Fibroblast of lung (primary cell): ENCODE data around the gene ACVR2A.

Experiments used
- EZH2 ChIP-seq: IDR thresholded peaks from 2 replicates; pipeline ENCODE4 v1.5.1; 2012; ENCODE audit warnings: low read length, control low read depth, mild to moderate bottlenecking; ENCODE audit errors: missing control alignments
- TF ChIP-seq, protein P1 (sequence below), 2 donors: IDR thresholded peaks in 1 of 2; conservative IDR thresholded peaks in 1 of 2; 1 replicate in 1 of 2; 2 replicates in 1 of 2; pipeline ENCODE4 v1.5.1; 2011 to 2012; ENCODE audit warnings: low read length in 2 of 2, control low read depth in 1 of 2, inconsistent platforms in 1 of 2, low read depth in 1 of 2, mild to moderate bottlenecking in 1 of 2

DNA sequence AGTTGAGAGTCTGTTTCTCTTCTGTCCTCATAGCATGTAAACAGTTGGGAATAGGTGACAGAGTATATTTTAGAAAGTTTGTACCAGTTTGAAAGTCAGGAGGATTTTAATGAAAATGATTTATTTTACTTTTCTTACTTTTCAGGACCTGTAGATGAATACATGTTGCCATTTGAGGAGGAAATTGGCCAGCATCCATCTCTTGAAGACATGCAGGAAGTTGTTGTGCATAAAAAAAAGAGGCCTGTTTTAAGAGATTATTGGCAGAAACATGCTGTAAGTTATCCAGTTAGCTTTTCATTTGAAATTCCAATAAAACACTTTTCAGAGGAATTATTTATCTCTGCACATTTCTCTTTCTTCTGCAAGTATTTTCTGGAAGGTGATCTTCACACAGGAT is 81.1 kb downstream of the ACVR2A start:
- TF ChIP-seq, protein P1, sequence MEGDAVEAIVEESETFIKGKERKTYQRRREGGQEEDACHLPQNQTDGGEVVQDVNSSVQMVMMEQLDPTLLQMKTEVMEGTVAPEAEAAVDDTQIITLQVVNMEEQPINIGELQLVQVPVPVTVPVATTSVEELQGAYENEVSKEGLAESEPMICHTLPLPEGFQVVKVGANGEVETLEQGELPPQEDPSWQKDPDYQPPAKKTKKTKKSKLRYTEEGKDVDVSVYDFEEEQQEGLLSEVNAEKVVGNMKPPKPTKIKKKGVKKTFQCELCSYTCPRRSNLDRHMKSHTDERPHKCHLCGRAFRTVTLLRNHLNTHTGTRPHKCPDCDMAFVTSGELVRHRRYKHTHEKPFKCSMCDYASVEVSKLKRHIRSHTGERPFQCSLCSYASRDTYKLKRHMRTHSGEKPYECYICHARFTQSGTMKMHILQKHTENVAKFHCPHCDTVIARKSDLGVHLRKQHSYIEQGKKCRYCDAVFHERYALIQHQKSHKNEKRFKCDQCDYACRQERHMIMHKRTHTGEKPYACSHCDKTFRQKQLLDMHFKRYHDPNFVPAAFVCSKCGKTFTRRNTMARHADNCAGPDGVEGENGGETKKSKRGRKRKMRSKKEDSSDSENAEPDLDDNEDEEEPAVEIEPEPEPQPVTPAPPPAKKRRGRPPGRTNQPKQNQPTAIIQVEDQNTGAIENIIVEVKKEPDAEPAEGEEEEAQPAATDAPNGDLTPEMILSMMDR (conservative IDR thresholded peaks at IDR 0.05 in 1 of 2, IDR thresholded peaks at IDR 0.05 in 1 of 2; ENCODE audit: low read depth in 1 of 2, low read length in 2 of 2): no peak
- no peak for TF ChIP-seq EZH2
